ENCODE measurements around the gene SNCA.

The SNCA gene

DNA sequence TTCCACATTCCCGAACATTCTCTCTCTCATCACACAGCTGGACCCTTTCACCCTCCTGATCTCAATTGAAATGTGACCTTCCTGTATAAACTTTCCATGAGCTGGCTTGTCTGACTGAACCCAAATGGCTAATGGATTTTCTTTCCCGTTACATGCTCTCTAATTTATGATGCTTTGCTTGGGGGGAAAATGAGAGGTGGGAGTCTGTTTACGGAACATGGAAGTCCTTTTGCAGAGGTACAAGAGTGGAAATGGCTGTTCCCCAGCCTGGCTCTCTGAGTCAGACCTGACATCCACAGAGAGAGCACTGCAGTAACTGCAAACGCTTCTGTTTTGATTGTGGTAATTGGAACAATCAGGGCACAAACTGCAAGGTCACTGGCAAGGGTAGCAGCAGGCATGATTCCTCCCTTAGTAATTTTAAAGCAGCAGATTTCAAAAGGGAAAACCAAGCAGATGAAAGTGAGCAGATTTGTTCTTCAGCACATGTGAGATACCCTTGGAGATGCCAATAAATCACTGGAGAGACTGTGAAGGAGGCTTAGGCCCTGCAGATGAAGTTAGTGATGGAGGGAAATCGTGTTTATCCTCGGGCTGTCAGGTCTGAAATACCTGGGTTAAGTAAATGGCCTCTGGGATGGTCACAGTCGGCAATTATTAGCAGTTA is 83.9 kb downstream of the SNCA start:
- DNase-seq: no peak

DNA sequence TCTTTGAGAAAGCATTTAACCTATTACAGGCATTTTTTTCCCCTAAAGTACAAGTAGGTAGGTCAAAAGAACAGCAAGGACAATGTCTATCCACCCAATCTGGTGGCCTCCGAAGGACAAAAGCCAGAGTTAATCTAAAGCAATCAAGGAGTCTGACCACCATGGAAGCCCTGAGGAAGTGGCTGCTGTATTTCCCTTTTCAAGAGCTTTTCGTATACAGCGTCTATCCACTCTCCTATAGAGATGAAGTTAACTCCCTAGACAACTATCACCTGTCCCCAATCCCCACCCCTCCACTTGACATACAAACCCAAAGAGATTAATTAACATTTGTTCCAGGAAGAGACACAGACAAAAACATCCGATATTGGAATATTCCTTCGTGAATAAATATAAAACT is 85.5 kb downstream of the SNCA start:
- no peak for DNase-seq

DNA sequence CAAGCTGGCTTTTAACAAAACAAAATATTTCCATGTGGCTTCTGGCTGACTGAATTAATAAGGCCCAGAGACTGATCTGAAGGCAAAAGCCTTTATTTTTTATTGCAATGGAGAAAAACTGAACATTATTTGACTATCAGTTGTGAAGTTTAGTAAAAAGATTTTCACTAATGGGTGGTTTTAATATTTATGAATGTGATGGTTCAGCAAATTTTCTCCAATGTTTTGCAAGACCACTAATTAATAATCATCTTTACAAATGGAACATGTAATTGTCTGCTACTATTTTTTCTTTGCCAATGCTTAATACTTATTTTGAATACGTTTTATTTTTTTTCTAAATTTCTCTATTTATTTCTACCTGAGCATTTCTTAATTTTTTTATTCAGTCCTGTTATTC is 90.6 kb downstream of the SNCA start:
- no peak for DNase-seq

DNA sequence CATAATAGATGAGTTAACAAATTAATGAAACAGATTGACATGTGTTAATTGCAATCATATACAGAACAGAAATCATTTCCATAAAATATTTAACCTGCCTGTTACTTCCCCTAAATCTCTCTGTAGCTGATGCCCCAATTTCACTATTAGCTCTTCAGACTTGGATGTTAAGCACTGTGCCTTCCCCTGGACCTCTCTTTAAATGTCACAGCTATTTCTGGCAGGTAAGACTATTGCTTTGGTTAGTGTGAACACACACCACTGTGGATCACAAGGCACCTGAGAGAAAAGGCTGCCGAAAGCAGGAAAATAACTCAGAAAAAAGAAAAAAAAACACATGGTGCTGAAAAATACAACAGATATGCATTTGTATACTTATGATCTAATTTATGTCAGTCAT is 91.3 kb downstream of the SNCA start:
- no peak for DNase-seq

DNA sequence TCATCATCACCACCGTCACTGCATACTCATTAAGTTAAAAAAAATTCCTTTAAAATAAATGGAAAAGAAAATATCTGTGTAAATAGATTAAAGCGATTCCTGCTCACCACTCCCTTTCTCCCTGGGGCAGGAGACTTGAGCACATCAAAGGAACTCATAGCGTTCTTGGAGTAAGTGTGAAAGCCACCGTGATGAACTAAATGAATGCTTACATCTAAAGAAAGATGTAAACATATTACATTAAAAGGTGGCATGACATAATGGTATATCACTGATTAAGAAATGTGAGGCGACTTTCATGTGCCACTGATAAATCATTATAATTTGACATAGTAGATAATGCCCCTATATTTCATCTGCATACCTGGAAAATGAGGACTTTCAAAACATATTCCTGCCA is 92.0 kb downstream of the SNCA start:
- DNase-seq: no peak

DNA sequence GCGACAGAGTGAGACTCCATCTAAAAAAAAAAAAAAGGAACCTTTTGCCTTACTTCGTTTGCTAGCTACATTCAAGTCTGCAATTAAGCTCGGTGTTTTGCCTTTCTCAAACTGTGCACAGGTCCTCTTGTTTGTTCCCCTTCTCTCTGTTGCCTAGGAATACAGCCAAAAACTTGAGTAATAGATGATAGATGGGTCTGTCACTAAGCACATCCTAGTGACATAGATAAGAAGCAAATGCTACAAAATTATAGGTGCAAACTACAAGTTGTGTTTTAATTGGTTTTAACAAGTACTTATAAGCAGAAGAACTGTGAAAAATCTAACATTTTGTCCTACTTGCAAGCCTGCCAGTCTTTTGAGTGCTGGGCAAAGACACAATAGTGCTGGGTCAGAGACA is 95.2 kb downstream of the SNCA start:
- DNase-seq: no peak

DNA sequence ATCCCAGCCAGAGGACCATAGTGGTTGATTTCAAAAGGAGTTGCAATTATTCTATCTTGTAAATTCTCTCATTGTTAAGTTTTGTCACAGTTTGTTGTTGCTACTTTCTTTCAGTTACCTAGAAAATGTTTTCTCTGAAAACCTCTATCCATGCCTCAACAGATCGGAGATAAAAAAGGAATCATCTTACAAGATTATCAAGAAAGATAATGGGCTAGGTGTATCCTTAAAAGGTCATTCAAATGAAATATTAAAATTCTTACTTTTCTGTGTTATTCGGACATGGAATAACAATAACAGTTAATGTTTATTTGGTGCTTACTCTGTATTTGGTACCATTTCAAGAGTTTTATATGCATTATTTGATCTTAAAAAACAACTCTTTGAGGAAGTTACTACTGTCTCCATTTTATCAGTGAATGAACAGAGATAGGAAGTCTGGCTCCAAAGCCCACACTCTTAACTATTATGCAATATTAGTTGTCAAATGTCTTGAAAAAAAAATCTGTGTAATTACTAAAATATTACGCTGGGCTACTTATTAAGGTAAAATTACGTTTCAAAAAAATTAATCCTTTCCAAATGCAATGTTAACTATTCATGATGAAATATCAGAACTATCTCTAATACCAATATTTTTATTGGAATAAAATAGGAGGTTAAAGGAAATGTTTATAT is 97.5 kb downstream of the SNCA start:
- DNase-seq: no peak

DNA sequence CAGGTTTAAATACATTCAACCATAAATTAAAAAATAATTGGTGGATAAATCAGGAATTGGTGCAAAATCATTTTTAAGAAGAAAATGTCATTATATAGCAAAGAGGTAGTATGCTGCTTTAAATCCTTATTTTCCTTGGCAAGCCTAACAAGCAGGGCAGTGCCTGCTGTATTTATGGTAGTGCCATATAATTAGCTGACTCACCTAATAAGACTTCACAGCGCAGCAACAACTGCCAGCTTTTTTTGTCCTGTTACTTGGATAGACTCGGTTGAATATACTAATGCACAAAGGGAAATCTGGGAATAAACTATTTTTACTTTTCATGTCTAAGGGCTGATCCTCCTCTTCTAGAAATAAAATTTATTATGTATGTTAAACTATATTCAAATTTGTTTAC is 99.1 kb downstream of the SNCA start:
- no peak for DNase-seq

DNA sequence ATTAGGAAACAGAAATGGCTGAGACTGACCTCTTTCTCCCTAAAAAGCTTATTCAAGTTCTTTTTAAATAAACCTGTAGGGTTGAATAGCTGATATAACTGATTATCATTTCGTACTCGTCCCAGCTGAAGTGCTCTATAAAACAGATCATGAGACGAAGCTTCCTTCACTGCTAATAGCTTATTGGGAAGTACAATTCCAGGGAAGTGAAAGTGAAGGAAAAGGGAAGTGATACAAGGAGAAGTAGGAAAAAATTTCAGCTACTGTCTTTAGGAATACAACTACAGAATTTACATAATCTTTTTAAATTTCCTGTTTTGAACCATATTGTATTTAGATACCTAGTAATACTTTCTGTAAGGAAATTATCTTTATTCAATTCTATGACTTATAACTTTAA is 103.0 kb downstream of the SNCA start:
- DNase-seq: no peak

DNA sequence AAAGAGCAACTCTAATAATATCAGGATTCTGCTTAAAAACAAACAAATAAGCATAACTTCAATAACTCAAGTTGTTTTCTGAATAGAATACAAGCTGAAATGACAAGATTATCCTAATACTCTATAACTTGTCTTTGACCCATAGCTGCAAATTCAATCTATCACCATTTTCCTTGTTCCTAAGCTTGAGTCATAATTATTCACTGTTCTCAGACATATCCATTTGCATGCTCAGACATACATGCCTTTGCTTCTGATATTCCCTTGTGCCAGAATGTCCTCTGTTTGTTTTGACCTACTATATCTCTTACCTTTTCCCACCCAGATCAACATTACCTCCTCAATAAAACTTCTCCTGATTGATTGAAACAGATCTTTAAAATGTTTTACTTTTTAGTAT is 109.7 kb downstream of the SNCA start:
- DNase-seq: no peak

DNA sequence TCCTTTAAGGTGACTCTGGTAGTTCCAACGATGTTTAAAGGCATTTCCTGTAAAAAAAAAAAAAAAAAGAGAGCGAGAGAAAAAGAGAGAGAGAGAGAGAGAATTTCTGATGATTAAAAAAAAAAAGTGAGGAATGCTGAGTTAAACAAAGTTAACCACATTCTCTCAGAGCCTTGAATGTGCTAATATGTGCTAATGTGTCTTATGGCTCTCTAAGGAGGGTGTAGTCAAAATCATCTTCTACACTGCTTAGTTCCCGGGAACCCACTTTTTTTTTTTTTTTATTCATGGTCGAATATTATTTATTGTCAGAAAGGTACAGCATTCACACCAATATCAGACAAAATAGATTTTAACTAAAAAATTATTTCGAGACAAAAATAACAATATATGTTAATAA is 111.7 kb downstream of the SNCA start:
- no peak for DNase-seq

DNA sequence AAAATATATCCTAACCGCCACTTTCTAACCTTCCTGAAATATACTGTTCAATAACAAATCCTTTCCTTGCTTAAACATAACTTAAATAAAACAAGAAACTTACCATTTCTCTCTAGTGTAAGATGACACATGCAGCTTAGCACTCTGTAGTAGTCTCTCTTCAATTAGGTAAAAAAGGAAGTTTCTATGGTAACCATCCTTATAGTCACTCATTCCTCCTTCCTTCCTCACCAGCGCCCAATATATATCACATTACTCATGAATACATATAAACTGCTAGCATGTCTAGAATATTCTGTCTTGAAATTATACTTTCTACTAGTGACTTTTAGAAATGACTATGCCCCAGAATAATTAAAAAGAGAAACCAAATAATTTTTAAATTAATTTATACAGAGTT is 112.2 kb downstream of the SNCA start:
- DNase-seq: no peak

DNA sequence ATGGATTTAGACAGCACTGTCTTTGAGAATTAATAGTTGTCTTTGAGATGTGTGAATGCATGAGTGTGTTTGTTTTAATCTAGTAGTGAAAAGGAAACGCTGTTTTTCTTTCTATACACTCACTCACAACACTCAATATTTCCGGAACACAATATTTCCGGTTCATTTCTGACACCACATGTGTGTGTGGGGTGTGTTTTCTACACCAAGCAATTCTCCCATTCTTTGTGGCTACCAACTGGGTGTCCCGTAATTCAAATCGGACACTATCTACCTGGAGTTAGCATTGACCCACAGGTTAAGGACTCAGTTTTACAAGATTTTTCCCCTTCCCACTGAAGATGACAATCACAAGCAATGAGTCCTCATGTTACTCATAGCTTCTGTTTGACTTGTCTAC is 113.9 kb downstream of the SNCA start:
- no peak for DNase-seq

DNA sequence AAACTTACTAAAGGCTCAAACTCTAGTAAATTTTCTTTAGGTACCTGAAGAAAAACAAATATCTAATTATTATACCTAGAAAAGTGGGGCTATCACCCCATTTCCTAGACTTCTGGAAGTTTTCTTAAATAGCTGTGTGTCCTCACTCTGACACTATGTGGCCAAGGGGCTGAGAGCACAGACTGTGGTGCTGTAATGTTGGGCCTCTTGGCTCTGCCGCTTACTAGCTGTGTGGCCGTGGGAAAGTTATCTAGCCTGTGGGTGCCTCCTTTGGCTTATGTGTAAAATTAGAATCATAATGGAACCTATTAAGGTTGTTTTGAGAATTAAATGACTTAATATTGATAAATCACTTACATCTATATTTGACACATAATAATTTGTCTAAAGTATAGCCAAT is 114.4 kb downstream of the SNCA start:
- no peak for DNase-seq

DNA sequence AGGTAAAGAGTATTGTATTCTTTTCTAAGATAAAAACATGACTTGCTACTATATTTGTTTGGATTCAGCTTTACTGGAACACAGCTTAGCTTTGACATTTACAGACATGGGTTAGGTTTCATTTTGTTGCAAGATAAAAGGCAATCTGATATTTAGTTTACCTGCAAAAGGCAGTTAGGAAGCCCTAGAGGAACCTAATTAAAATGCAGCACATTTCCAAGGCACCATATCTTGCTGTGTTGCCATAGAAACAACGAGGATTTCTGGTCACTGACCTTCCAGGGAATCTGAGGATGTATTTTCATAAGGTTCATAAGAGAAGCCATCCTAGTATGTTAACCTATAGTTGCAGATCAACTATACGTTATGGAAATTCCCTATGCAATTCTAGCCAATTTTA is 116.0 kb downstream of the SNCA start:
- DNase-seq: no peak

DNA sequence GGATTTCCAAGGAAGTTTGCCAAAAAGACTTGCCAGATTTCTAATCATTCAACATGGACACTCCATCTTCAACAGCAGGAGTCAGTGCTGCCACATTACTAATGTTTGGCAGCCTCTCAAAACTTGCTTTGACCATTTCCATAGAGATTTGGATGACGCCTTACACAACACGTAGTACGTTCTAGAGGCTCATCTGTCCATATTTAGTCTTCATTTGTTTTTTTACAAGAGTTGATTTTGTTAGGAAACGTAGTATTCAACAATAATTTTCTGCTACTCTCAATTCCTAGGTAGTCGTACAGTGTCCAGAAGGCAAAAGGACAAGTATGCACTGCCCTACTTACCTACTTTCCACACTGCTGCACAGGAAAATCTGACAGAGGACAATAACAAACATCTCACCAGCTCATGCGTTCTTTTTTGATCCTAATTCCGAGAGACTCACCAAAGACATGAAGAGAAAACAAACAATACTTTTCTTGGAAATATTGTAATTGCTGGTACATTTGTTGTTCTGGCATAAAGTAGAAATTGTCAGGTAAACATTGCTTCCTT is 117.3 kb downstream of the SNCA start:
- DNase-seq: no peak

DNA sequence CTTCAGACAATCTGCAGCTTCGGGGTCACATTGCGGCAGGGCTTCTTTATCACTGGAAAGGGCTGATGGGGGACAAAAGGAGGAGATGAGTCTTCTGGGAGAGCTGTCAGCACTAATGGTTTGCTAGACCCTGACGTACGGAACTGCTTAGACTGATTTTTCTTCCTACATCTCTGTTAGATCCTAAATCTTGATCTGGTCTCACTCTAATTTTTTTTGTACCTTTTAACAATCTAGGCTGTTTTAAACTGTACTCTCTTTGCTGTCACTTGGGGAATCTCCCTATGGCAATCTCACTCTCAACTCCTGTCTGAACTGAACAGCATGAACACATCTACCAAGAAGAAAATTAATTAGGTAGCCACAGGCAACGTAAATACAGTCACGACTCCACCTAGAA is 120.1 kb downstream of the SNCA start:
- DNase-seq: no peak

DNA sequence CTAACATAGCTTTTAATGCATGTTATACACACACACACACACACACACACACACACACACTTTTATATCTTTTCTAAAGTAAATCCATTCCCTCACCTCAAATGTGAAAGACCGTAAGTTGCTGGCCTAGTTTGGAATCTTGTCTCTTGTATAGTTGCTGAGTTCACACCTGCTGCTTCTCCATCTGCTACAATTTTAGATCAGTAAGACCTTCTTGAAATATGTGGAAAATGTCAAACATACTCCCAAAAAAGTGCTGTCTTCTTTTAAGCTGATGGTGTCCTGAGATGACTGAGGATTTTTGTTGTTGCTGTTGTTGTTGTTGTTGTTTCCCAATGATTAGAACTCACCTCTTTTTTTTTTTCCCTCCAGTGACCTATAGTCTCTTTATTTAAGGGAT is 121.3 kb downstream of the SNCA start:
- no peak for DNase-seq

DNA sequence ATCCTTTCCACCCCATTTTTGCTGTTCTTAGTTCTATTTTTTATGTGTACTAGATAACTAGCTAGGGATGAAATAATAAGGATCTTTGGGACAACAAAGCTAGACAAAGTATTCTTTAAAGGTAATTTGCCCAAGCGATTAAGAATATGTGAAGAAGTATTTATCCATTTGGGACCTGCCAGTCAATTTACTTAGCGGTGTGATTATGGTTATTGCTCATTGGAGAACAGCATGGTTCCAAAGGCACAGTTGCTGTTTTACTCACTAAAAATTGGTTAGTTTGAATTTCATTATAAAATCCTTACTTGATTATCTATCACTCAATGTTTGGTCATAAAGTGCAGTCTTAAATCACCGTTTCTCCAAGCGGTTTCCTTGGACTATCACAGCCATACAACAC is 124.1 kb downstream of the SNCA start:
- no peak for DNase-seq

DNA sequence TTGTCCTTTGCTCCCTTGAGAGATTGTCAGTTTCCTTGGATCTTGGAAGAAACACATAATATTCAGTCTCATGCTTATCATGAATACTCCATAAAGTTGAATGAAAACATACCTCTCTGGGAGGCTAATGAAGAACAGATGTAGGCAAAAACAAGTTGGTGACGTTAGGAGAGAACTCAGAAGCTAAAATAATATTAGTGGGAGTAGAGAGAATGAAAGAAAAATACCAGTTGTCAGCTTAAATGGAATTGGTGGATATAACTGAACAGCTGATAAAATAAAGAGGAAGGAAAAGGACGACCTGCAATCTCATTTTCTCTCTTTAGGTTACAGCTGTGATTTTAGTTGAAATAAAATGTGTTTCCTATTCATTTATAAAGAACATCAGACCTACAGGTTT is 124.8 kb downstream of the SNCA start:
- DNase-seq: no peak

DNA sequence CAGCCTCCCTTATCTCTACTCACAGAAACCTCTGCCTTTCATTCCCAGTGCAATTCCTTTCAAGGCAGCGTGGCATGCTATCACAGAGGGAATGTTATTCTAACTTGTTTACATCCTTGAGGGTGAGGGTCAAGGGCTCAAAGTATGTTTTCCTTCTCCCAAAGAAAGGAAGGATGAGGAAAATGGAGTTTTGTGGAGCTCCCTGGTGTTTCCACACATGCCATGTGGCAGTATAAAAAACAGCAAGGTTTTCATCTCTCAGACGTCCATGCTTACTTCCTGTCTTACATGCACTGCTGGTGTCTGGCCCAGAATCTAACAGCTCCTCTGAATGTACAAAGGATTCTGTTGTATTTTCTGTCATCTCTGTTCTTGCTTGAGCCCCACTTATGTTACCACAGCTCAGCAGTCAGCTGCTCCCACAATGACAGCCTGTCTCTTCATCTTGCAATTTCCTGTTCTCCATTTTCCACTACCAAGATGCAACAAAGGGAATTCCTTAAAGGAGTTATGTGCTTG is 128.0 kb downstream of the SNCA start:
- no peak for DNase-seq

DNA sequence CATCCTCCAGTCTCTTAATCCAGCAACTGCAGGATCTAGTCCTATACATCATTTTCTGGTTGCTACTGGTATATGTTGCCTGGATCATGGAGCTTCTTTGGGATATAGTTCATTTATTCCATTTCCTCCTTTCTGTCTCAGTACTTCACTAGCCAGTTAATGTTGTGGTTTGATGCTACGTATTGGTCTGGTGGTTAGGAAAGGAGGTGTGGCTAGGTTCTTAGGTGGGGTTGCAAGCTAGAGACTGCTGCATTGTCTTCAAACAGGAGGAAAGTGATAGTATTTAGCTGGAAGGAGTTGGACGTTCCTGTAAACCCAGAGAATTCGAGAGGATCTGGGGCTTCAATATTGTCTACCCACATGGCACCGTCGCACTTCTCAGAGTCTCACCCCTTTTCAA is 129.5 kb downstream of the SNCA start:
- DNase-seq: no peak

DNA sequence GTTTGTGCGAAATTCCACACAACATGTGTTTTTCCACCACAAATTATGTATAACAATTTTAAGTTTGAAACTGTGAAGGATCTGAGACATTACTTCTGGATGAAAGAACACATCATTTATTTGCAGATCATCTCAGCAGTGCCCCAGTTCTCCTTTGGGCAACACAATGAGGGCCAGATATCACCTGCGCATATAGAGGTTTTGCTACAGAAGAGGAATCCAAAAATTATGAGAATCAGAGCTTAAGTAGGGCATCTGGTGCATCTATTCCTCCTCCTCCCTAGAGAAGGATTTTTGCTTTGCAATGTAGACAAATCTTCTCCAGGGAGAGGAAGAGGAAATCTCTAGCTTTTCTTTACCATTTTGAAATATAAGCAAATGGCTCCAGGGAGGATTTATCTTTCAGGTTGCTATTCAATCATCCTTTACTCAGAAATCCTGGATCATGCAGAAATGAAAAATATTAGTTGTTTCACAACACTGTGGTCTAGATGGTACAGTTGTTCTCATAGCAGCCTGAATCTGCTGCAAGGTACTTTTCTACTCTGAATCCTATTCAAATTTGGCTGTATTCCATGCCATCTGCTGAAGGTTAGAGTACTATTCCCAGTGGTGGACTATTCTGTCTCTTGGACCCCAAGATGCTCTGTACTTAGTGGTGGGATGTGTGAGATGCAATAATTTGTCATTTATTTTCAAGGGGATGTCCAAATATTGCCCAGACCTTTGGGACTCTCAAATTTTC is 132.1 kb downstream of the SNCA start:
- no peak for DNase-seq

Measured in stimulated activated CD4-positive, alpha-beta T cell treated with anti-CD3 and anti-CD28 coated beads, Interleukin-4, amount 100 ng/mL, for 1 hour (primary cell).